GM18873 (cell line): ENCODE data around the gene PLEKHG5.
"Not testable (repeated sequence)": the region's sequence is repeated elsewhere in the genome, so short reads cannot be mapped to it uniquely, and the experiment has no call there.

Source experiments
- ATAC-seq: cut with Tn5 transposase; IDR thresholded peaks from one replicate; pipeline ENCODE4 v1.9.1; 2021; ENCODE audit warnings: mild to moderate bottlenecking, moderate library complexity, moderate number of reproducible peaks; ENCODE audit not compliant: unreplicated experiment, low FRiP score

The PLEKHG5 gene

GRCh38 chr1:6431645-6432579 is 59.6 kb downstream of the PLEKHG5 start:
- not testable (repeated sequence) for ATAC-seq

- ATAC-seq, result not testable (repeated sequence)
These were observed 61.6 kb downstream of the PLEKHG5 start for GRCh38 chr1:6429660-6430411.

- ATAC-seq, result not testable (repeated sequence)
These were observed 63.0 kb downstream of the PLEKHG5 start for GRCh38 chr1:6428453-6428852.

GRCh38 chr1:6427441-6428390 is 63.8 kb downstream of the PLEKHG5 start:
- ATAC-seq, result no peak

GRCh38 chr1:6426972-6427350 is 64.5 kb downstream of the PLEKHG5 start:
- ATAC-seq, result no peak

- no peak for ATAC-seq
These were observed 65.0 kb downstream of the PLEKHG5 start for GRCh38 chr1:6426277-6426971.

- no peak for ATAC-seq
These were observed 65.8 kb downstream of the PLEKHG5 start for GRCh38 chr1:6425658-6426057.

GRCh38 chr1:6424619-6425593 is 66.6 kb downstream of the PLEKHG5 start, which contains the start of gene ESPN:
Gene ESPN, plus strand, starts transcription at chr1:6424776. Its CDS starts 180 bp downstream, at chr1:6424956.
- ATAC-seq, result no peak

GRCh38 chr1:6424000-6424565 is 67.4 kb downstream of the PLEKHG5 start:
- no peak for ATAC-seq

GRCh38 chr1:6423321-6423999 is 68.0 kb downstream of the PLEKHG5 start:
- no peak for ATAC-seq

GRCh38 chr1:6421266-6421665 is 70.2 kb downstream of the PLEKHG5 start:
- ATAC-seq, result no peak

- no peak for ATAC-seq
These were observed 70.9 kb downstream of the PLEKHG5 start for GRCh38 chr1:6420454-6421042.

- no peak for ATAC-seq
These were observed 71.5 kb downstream of the PLEKHG5 start, which contains the start of gene HES2 for GRCh38 chr1:6419804-6420453. Gene HES2, minus strand, starts transcription at chr1:6419919. Its CDS starts 99 bp downstream, at chr1:6419820.

- ATAC-seq, result no peak
These were observed 72.1 kb downstream of the PLEKHG5 start for GRCh38 chr1:6419397-6419803.

- no peak for ATAC-seq
These were observed 72.6 kb downstream of the PLEKHG5 start for GRCh38 chr1:6418668-6419396.
